ENCODE measurements around the gene TSPAN18. TPM values are rescaled to one million over a fixed set of nuclear protein-coding genes. Genes with fewer than 3 reads are reported as not detected.

Gene TSPAN18
- total and polyA plus RNA-seq, 3 donors from 2014 or later: 2.1 to 11.1 (median 5.0) TPM

DNA sequence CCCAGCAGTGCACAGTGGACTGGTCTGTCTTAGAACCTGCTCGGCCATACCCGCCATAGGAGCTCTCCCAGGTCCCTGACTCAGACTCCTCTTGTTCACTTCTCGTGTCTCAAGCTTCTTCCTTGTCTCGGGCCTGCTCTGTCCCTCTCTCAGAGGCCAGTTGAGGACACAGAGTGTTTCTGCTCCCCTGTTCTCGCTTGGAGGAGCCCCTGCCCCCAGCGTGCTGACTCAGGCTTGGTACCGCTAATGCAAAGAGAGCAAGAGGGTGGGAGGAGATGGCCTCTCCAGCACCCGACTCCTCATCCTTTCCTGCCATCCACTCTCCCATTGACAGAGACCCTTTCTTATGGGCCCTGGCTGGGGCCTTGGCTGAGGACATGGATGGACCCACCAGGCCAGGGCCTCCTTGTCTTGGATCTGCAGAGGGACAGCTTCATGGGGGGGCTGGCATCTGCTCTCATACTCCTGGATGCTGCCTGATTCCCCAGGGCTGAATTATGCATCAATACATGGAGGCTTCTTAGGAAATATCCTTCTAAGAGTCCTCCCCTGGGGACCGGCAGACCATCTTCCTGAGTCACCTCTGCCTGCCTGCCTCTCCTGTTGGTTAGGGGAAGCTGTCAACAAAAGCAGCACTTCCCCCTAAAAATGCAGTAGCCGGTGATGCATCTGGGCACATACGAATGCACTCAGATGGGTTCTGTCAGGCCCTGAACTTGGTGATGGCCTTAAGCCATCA lies 15.9 kb downstream of the TSPAN18 start:
- TF ChIP-seq, protein P1, sequence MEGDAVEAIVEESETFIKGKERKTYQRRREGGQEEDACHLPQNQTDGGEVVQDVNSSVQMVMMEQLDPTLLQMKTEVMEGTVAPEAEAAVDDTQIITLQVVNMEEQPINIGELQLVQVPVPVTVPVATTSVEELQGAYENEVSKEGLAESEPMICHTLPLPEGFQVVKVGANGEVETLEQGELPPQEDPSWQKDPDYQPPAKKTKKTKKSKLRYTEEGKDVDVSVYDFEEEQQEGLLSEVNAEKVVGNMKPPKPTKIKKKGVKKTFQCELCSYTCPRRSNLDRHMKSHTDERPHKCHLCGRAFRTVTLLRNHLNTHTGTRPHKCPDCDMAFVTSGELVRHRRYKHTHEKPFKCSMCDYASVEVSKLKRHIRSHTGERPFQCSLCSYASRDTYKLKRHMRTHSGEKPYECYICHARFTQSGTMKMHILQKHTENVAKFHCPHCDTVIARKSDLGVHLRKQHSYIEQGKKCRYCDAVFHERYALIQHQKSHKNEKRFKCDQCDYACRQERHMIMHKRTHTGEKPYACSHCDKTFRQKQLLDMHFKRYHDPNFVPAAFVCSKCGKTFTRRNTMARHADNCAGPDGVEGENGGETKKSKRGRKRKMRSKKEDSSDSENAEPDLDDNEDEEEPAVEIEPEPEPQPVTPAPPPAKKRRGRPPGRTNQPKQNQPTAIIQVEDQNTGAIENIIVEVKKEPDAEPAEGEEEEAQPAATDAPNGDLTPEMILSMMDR (IDR thresholded peaks at IDR 0.05): no peak
- TF ChIP-seq POLR2A (IDR thresholded peaks at IDR 0.05): no peak
- Histone ChIP-seq H3K9me3 (no peaks in the 10 kb centered on the region), H3K4me1 (no peaks in the 10 kb centered on the region), H3K4me3 (no peak overlapping the region), H3K27me3 (no peaks in the 10 kb centered on the region), H3K27ac (no peak overlapping the region), H3K36me3 (ENCODE audit: low read depth, missing control alignments) (no peaks in the 10 kb centered on the region)
- 93 to 100% methylated on average over 10 to 11 of the region's 11 CpGs for WGBS, 2 donors
- no peak for DNase-seq
- intact Hi-C loops (cut with DNase I; ENCODE audit: low total_unique reads): no loop called here

DNA sequence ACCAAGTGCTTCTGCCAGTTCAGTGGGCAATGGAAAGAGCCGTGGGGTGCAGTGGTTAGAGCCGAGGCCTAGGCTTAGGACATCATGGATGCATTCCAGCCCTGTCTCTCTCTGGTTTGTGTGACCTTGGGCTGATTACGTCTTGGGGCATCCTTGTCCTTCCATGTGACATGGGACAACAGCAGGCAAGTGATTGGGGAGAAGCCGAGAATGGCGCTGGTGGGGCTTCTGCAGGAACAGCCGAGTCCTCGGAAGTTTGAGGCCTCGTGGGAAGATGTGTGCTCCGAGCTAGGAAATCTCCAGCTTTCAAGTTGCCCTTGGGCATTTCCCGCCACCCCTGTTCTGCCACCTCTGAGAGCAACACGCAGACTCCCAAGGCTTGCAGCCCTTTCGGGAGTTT lies 16.6 kb downstream of the TSPAN18 start:
- H3K9me3 ChIP-seq: no peaks in the 10 kb centered on the region
- no peaks in the 10 kb centered on the region for H3K4me1 ChIP-seq
- 87 to 93% methylated on average over 9 to 12 of the region's 12 CpGs for WGBS, 2 donors
- H3K27me3 ChIP-seq: no peaks in the 10 kb centered on the region
- intact Hi-C loops (cut with DNase I; ENCODE audit: low total_unique reads): no loop called here
- no peak overlapping the region for H3K27ac ChIP-seq
- TF ChIP-seq POLR2A (IDR thresholded peaks at IDR 0.05): no peak
- TF ChIP-seq, protein P1 (IDR thresholded peaks at IDR 0.05): no peak
- no peaks in the 10 kb centered on the region for H3K36me3 ChIP-seq (ENCODE audit: low read depth, missing control alignments)
- no peak for DNase-seq
- no peak overlapping the region for H3K4me3 ChIP-seq

DNA sequence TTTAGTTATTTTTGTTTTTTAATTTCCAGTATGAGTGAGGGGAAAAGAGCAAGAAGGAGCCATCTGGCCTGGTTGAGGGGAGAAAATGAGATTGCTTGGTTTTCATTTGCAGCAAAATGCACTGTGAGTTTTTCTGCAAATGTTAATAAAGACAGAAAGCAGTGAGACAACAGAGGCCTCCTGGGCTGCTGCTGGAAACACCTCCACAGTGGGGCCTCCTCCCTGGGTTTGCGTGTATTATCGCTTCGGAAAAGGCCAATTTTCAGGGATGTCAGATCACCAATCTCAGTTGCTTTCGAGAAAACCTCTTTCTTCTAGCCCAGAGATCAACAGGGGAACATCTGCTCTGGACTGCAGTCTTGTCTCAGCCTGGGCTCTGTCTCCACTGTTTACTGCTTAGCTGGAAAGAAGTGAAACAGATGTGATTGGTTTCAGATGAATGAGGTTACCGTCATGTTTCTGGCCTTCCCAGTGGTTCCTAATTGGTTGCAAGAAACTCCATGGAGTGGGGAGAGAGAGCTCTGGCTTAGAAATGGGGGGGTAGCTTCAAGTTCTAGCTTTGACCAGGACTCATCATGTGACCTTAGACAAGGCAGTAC lies 17.3 kb downstream of the TSPAN18 start:
- TF ChIP-seq, protein P1 (IDR thresholded peaks at IDR 0.05): no peak
- TF ChIP-seq POLR2A (IDR thresholded peaks at IDR 0.05): no peak
- no peak overlapping the region for H3K4me3 ChIP-seq
- H3K9me3 ChIP-seq: no peaks in the 10 kb centered on the region
- no peak overlapping the region for H3K27ac ChIP-seq
- intact Hi-C loops (cut with DNase I; ENCODE audit: low total_unique reads): no loop called here
- 76 to 77% methylated on average over 5 of the region's 5 CpGs for WGBS, 2 donors
- no peaks in the 10 kb centered on the region for H3K36me3 ChIP-seq (ENCODE audit: low read depth, missing control alignments)
- DNase-seq: no peak
- H3K4me1 ChIP-seq: no peaks in the 10 kb centered on the region
- H3K27me3 ChIP-seq: no peaks in the 10 kb centered on the region

DNA sequence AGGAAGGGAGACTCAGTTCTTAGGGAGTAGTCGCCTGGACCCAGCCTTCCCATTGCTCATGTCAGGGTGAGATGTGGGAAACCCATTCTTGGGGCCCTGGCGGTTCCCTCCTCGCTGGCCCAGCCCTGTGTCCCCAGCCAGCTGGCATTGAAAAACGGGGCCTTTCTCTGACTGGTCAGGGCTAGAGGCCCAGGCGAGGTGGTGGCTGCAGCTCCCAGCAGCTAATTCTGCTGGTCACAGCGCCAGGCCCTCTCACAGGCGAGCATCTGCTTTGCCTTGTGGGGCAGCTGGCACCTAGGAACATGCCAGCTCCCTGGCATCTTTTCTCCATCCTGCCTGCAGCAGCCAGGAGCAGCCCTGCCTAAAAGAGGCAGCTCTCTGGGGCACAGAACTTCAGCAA lies 20.1 kb downstream of the TSPAN18 start:
- Histone ChIP-seq H3K27ac (no peak overlapping the region), H3K4me1 (no peaks in the 10 kb centered on the region), H3K36me3 (ENCODE audit: low read depth, missing control alignments) (no peaks in the 10 kb centered on the region), H3K27me3 (no peaks in the 10 kb centered on the region), H3K9me3 (no peaks in the 10 kb centered on the region), H3K4me3 (no peak overlapping the region)
- WGBS, 2 donors: 87 to 94% methylated on average over 7 of the region's 7 CpGs
- intact Hi-C loops (cut with DNase I; ENCODE audit: low total_unique reads): no loop called here
- DNase-seq: no peak
- no peak for TF ChIP-seq POLR2A (IDR thresholded peaks at IDR 0.05)
- TF ChIP-seq, protein P1 (IDR thresholded peaks at IDR 0.05): no peak
